Mucosa of descending colon (tissue), 3 donors: ENCODE data around the gene GAD1. TPM values are rescaled to one million over a fixed set of nuclear protein-coding genes. Genes with fewer than 3 reads are reported as not detected.

Experiments used
- ATAC-seq: fragments of 200-7000 bp; cut with Tn5 transposase; one replicate; pipeline ENCODE4 v1.9.1; 2020; ENCODE audit warnings: mild to moderate bottlenecking, moderate library complexity
- DNase-seq, 3 donors: peaks; one replicate each; pipeline ENCODE4 v3.0.0-alpha.2; 2020
- H3K36me3 ChIP-seq: fragments of 200-600 bp; one replicate; pipeline ENCODE4 v1.8.0; 2021; ENCODE audit warnings: low read depth, mild to moderate bottlenecking
- H3K4me1 ChIP-seq: fragments of 200-600 bp; one replicate; pipeline ENCODE4 v1.8.0; 2021; ENCODE audit warnings: low read depth, mild to moderate bottlenecking
- H3K4me3 ChIP-seq: fragments of 200-600 bp; one replicate; pipeline ENCODE4 v1.8.0; 2021; ENCODE audit warnings: mild to moderate bottlenecking
- H3K9me3 ChIP-seq: fragments of 200-600 bp; one replicate; pipeline ENCODE4 v1.8.0; 2021; ENCODE audit warnings: mild to moderate bottlenecking
- intact Hi-C, 2 donors: fragments of 100-400 bp; cut with DNase I in 1 of 2; cut with micrococcal nuclease in 1 of 2; formaldehyde crosslinking; loops; one replicate each; pipeline versions ENCODE4 v1.11.0 to v1.11.1; 2022; cut with DNase I, micrococcal nuclease
- total RNA-seq, 3 donors: library from RNA; stranded (reverse); fragmentation: NEBNext Ultra II Directional in 2 of 3; extraction: Animal tissue kit (Norgen Biotek cat#: 25700) in 2 of 3; gene quantifications; one replicate each; pipeline versions ENCODE4 v1.2.1 to v1.2.4, GENCODE V29; 2021 to 2023
- TF ChIP-seq, protein P1 (sequence below): fragments of 200-600 bp; IDR thresholded peaks from one replicate; pipeline ENCODE4 v1.8.0; 2022; ENCODE audit warnings: antibody characterized with exemption, mild to moderate bottlenecking
- donor health status: DM: no; HTN: no; CAD: no; lungs with moderate emphysema.
- donor health status: DM: no; HTN: no; CAD: no.
- donor health status: DM: no; HTN: yes; CAD: no.

The GAD1 gene
- total RNA-seq, 3 donors from 2014 or later = 0.58 TPM; not detected in 2

DNA sequence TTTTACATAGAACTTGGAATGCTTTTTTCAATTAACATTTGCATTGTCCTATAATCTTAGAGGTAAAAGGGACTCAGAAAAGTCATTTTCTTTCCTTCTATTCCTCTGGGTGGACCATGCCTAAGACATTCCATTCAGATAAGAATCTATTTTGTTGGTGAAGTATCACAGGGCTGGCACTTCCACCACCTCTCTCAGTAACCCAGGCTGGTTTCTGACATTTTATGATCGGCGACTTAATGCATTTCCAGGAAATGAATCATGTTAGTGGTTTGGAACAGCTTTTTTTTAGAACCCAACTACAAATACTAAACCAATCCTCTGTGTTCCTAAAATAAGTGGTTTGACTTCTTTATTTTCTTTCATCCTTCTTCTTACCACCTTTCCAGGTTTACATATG is 27.0 kb downstream of the GAD1 start:
- TF ChIP-seq, protein P1, sequence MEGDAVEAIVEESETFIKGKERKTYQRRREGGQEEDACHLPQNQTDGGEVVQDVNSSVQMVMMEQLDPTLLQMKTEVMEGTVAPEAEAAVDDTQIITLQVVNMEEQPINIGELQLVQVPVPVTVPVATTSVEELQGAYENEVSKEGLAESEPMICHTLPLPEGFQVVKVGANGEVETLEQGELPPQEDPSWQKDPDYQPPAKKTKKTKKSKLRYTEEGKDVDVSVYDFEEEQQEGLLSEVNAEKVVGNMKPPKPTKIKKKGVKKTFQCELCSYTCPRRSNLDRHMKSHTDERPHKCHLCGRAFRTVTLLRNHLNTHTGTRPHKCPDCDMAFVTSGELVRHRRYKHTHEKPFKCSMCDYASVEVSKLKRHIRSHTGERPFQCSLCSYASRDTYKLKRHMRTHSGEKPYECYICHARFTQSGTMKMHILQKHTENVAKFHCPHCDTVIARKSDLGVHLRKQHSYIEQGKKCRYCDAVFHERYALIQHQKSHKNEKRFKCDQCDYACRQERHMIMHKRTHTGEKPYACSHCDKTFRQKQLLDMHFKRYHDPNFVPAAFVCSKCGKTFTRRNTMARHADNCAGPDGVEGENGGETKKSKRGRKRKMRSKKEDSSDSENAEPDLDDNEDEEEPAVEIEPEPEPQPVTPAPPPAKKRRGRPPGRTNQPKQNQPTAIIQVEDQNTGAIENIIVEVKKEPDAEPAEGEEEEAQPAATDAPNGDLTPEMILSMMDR = no peak
- Histone ChIP-seq H3K4me3 (no peak overlapping the region), H3K9me3 (no peaks in the 10 kb centered on the region), H3K36me3 (no peaks in the 10 kb centered on the region), H3K4me1 (no peaks in the 10 kb centered on the region)
- intact Hi-C loops = no loop called here
- ATAC-seq = no peak
- DNase-seq = no peak

DNA sequence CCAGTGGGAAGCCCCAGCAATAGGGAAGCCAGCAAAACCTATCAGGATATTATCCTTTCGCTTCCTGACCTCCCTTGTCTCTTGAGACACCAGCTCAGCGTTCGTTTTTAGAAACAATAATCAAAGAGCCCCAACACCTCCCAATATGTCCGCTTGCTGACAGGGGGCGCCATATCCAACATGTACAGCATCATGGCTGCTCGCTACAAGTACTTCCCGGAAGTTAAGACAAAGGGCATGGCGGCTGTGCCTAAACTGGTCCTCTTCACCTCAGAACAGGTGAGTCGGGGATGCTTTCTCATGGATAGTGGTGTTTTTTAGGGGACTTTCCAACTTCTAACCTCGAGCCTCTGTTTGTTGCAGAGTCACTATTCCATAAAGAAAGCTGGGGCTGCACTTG is 28.7 kb downstream of the GAD1 start:
- H3K4me1 ChIP-seq = no peaks in the 10 kb centered on the region
- DNase-seq = no peak
- no peak for ATAC-seq
- intact Hi-C loops = no loop called here
- TF ChIP-seq, protein P1 = no peak
- H3K36me3 ChIP-seq = no peaks in the 10 kb centered on the region
- no peak overlapping the region for H3K4me3 ChIP-seq
- H3K9me3 ChIP-seq = no peaks in the 10 kb centered on the region

DNA sequence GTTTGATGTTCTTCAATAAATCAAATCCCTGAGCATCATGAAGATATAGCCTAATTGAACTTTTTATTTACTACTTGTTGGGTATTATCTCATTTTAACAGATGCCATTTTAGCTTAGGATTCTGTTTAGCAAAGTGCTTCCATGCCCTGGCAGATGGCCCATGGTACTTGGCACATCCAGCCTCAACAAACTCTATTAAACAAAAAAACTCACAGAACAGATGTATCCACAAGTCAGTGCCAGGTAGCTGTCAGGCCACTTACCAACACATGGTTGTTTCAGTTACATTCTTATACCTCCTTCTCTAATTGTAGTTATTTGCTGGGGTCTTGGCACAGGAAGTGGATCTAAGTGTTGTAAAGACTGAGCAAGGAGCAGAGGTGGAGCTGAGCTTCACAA is 29.6 kb downstream of the GAD1 start:
- ATAC-seq (no peak), DNase-seq (no peak)
- H3K4me1 ChIP-seq = no peaks in the 10 kb centered on the region
- no peaks in the 10 kb centered on the region for H3K9me3 ChIP-seq
- TF ChIP-seq, protein P1 = no peak
- no peaks in the 10 kb centered on the region for H3K36me3 ChIP-seq
- no peak overlapping the region for H3K4me3 ChIP-seq
- intact Hi-C loops = no loop called here

DNA sequence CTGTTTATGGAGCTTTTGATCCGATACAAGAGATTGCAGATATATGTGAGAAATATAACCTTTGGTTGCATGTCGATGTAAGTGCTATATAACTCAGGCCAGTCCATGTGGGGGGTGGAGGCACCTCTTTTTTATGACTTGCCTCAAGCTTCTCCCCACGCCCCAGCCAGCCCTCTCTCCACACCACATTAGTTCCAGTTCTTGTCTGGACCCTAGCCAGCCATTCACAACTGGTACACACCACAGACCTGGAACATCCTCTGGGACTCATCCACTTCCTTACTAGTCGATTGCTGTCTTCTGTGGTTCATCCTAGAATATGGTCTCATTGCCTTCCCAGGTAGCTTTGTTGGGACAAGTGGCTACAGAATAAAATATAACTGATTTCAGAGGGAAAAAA is 31.0 kb downstream of the GAD1 start:
- H3K4me1 ChIP-seq = no peaks in the 10 kb centered on the region
- no peaks in the 10 kb centered on the region for H3K36me3 ChIP-seq
- H3K4me3 ChIP-seq = no peak overlapping the region
- TF ChIP-seq, protein P1 = no peak
- ATAC-seq = no peak
- no peak for DNase-seq
- H3K9me3 ChIP-seq = no peaks in the 10 kb centered on the region
- intact Hi-C loops = no loop called here

DNA sequence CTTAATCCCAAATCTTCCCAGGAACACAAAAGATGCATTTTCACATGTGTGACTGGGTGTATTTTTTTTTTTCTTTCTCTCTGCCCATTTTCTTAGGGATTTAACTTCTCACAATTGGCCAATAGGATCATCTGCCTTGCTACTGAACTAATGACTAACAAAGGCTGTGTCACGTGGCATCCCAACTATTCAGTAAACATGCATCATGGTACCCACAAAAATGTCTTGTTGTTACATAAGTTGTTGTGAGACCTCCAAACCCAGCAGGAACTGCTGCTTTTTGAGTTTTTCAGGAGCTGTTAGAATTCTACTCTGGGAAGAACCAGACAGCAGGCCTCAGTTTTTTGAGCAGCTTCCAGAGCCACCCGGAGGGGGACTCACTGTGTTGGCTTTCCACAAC is 31.9 kb downstream of the GAD1 start:
- Histone ChIP-seq H3K4me3 (no peak overlapping the region), H3K36me3 (no peaks in the 10 kb centered on the region), H3K9me3 (no peaks in the 10 kb centered on the region), H3K4me1 (no peaks in the 10 kb centered on the region)
- DNase-seq (no peak), ATAC-seq (no peak)
- TF ChIP-seq, protein P1 = no peak
- intact Hi-C loops = no loop called here

DNA sequence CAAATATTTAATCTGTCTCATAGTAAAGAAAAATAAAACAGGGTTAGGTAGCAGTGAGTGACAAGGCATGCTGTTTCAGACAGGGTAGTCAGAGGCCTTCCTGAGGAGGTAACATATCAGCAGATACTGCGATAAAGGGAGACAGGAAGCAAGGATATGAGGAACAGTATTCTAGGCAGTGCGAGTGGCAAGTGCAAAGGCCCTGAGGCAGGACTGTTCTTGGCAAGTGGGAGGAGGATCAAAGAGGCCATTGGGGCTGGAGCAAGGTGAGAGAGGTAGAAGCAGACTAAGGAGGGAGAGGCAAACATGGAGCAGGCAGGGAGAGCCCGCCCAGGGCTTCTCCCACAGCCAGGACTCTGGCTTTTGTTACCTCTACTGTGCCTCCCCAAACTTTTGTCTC is 33.6 kb downstream of the GAD1 start:
- TF ChIP-seq, protein P1 = no peak
- H3K9me3 ChIP-seq = no peaks in the 10 kb centered on the region
- no peak for ATAC-seq
- no peaks in the 10 kb centered on the region for H3K4me1 ChIP-seq
- DNase-seq = no peak
- H3K4me3 ChIP-seq = no peak overlapping the region
- H3K36me3 ChIP-seq = no peaks in the 10 kb centered on the region
- intact Hi-C loops = no loop called here
